CD4-positive, alpha-beta T cell (primary cell): ENCODE data around the gene UBQLN4. TPM values are rescaled to one million over a fixed set of nuclear protein-coding genes. Genes with fewer than 3 reads are reported as not detected.

Source experiments
- ATAC-seq: fragments of 200-7000 bp; cut with Tn5 transposase; one replicate; pipeline ENCODE4 v1.10.0; 2022; ENCODE audit warnings: mild to moderate bottlenecking; ENCODE audit not compliant: poor library complexity
- CTCF ChIA-PET: fragments of 350-600 bp; sonication (Branson Sonifier 250); formaldehyde crosslinking; loops from one replicate; lab custom pipeline; 2021; ENCODE audit warnings: antibody characterized with exemption, inconsistent platforms; lab: Charles Lee
- POLR2A ChIA-PET: fragments of 350-600 bp; sonication (Branson Sonifier 250); formaldehyde crosslinking; loops from one replicate; lab custom pipeline; 2021; ENCODE audit warnings: antibody characterized with exemption, inconsistent platforms; lab: Charles Lee
- DNase-seq, 14 experiments: peaks; one replicate each; pipeline ENCODE4 v3.0.0-alpha.2; 2013 to 2020; ENCODE audit warnings: mixed read lengths in 2 of 14
- H3K27ac ChIP-seq, 2 donors: one replicate each; pipeline versions ENCODE4 v1.5.1 to v1.7.0; 2013; ENCODE audit warnings: low read length in 2 of 2, low read depth in 1 of 2, mild to moderate bottlenecking in 1 of 2
- H3K27me3 ChIP-seq, 2 experiments: 1 replicate in 1 of 2; 2 replicates in 1 of 2; pipeline versions ENCODE4 v1.6.1 to v1.7.0; 2013; ENCODE audit warnings: low read length in 2 of 2, control low read depth in 1 of 2, mild to moderate bottlenecking in 1 of 2, moderate library complexity in 1 of 2; ENCODE audit not compliant: insufficient read depth in 2 of 2, control insufficient read depth in 1 of 2
- H3K36me3 ChIP-seq: one replicate; pipeline ENCODE4 v1.6.1; 2013; ENCODE audit warnings: low read length, control low read depth; ENCODE audit not compliant: insufficient read depth
- H3K4me1 ChIP-seq: one replicate; pipeline ENCODE4 v1.6.1; 2013; ENCODE audit warnings: low read length, control low read depth; ENCODE audit not compliant: insufficient read depth
- H3K4me3 ChIP-seq: one replicate; pipeline ENCODE4 v1.5.1; 2013; ENCODE audit warnings: mild to moderate bottlenecking, low read length, moderate library complexity
- H3K9me3 ChIP-seq, 2 experiments: 1 replicate in 1 of 2; 2 replicates in 1 of 2; pipeline versions ENCODE4 v1.6.1 to v1.7.0; 2013; ENCODE audit warnings: low read length in 2 of 2, mild to moderate bottlenecking in 2 of 2, control low read depth in 1 of 2, moderate library complexity in 1 of 2; ENCODE audit not compliant: control insufficient read depth in 1 of 2, insufficient read depth in 1 of 2
- H3K27ac Mint-ChIP-seq: one replicate; pipeline ENCODE4 v1.8.0; 2020; ENCODE audit warnings: mixed read lengths
- H3K27me3 Mint-ChIP-seq: one replicate; pipeline ENCODE4 v1.8.0; 2021; ENCODE audit warnings: mixed read lengths
- H3K36me3 Mint-ChIP-seq: one replicate; pipeline ENCODE4 v1.8.0; 2021; ENCODE audit warnings: low read depth, mixed read lengths
- H3K4me1 Mint-ChIP-seq: one replicate; pipeline ENCODE4 v1.8.0; 2021; ENCODE audit warnings: low read depth, mixed read lengths
- H3K4me3 Mint-ChIP-seq: one replicate; pipeline ENCODE4 v1.8.0; 2020; ENCODE audit warnings: mild to moderate bottlenecking, mixed read lengths
- H3K9me3 Mint-ChIP-seq: one replicate; pipeline ENCODE4 v1.8.0; 2020; ENCODE audit warnings: mixed read lengths
- CTCF ChIP-seq: fragments of 200-600 bp; IDR thresholded peaks from one replicate; pipeline ENCODE4 v1.8.0; 2022; ENCODE audit warnings: antibody characterized with exemption, mild to moderate bottlenecking
- intact Hi-C, 2 experiments: fragments of 100-400 bp; cut with DNase I in 1 of 2; cut with micrococcal nuclease in 1 of 2; formaldehyde crosslinking; loops; one replicate each; pipeline versions ENCODE4 v1.15.1 to v1.9.0; 2023 to 2025; cut with DNase I, micrococcal nuclease
- total RNA-seq, 174 experiments: library from RNA in 2 of 174; stranded (reverse) in 2 of 174; gene quantifications; one replicate each; pipeline ENCODE4 v1.2.3 and lab custom pipeline; 2021 to 2026

Gene UBQLN4
- total RNA-seq, 2 experiments from 2014 or later, result 10.6 to 11.9 TPM

GRCh38 chr1:156056326-156056849, 2.8 kb upstream of the UBQLN4 start:
- Histone ChIP-seq H3K4me3 (no peak overlapping the region), H3K27ac (no peak overlapping the region), H3K27me3 (no peaks in the 10 kb centered on the region), H3K36me3 (peaks cover 8% of the 10 kb centered on the region), H3K4me1 (peaks cover 34% of the 10 kb centered on the region), H3K9me3 (peaks cover 0 to 6% of the 10 kb centered on the region in 2 experiments)
- ChIA-PET CTCF (interaction anchor here (1.0 kb wide), 1 partner anchor 9 kb away, joined by 3 read pairs; no protein-coding TSS in a partner anchor), POLR2A (no interaction called here)
- no peak for TF ChIP-seq CTCF
- no peaks in the 10 kb centered on the region for H3K9me3 Mint-ChIP-seq
- peaks cover 36% of the 10 kb centered on the region for H3K4me1 Mint-ChIP-seq
- intact Hi-C loops, result loop anchor here in 1 of 2 experiments (5.0 to 10.0 kb wide), 2 partner anchors 144 to 782 kb away; partner anchors contain the start of genes CLK2, HCN3 and RIT1
- H3K4me3 Mint-ChIP-seq, result peak overlapping the region; percentile 43
- DNase-seq (no peak), ATAC-seq (no peak)
- H3K27me3 Mint-ChIP-seq, result no peaks in the 10 kb centered on the region
- peaks cover 19% of the 10 kb centered on the region for H3K36me3 Mint-ChIP-seq
- H3K27ac Mint-ChIP-seq, result no peak overlapping the region

GRCh38 chr1:156055281-156056048, 1.9 kb upstream of the UBQLN4 start:
- Mint-ChIP-seq H3K27ac (peak overlapping the region; percentile 89), H3K27me3 (no peaks in the 10 kb centered on the region), H3K4me3 (peak overlapping the region; percentile 94), H3K36me3 (peaks cover 19% of the 10 kb centered on the region), H3K4me1 (peaks cover 40% of the 10 kb centered on the region), H3K9me3 (no peaks in the 10 kb centered on the region)
- peaks cover 0 to 6% of the 10 kb centered on the region in 2 experiments for H3K9me3 ChIP-seq
- intact Hi-C loops, result loop anchor here (2.0 to 10.0 kb wide), 3 partner anchors 35 to 781 kb away; partner anchors contain the start of genes CLK2 (in 1 of the 2), HCN3 (in 1 of the 2), RIT1 (in 1 of the 2) and SSR2 (in 1 of the 2)
- peak overlapping the region; percentile 100 for H3K4me3 ChIP-seq
- ATAC-seq (no peak), DNase-seq (peak in 1 of 14 experiments; percentile 13)
- H3K4me1 ChIP-seq, result peaks cover 34% of the 10 kb centered on the region
- CTCF ChIA-PET, result interaction anchor here (1.0 kb wide), 1 partner anchor 10 kb away, joined by 3 read pairs; no protein-coding TSS in a partner anchor
- H3K27ac ChIP-seq, result peak overlapping the region in 1 of 2 donors; percentile 82
- peaks cover 8% of the 10 kb centered on the region for H3K36me3 ChIP-seq
- no peaks in the 10 kb centered on the region for H3K27me3 ChIP-seq
- TF ChIP-seq CTCF, result no peak
- POLR2A ChIA-PET, result no interaction called here

- no peaks in the 10 kb centered on the region for H3K27me3 Mint-ChIP-seq
Observed at GRCh38 chr1:156054500-156055280, 1.1 kb upstream of the UBQLN4 start, which contains the start of gene LAMTOR2. LAMTOR2 (plus strand) TSS chr1:156054782; CDS start chr1:156054890, 108 bp downstream.

More at GRCh38 chr1:156054500-156055280, 1.1 kb upstream of the UBQLN4 start, which contains the start of gene LAMTOR2:
- Mint-ChIP-seq H3K4me1 (peaks cover 40% of the 10 kb centered on the region), H3K36me3 (peaks cover 23% of the 10 kb centered on the region), H3K27ac (peak within 1 kb of the TSS; percentile 89), H3K9me3 (no peaks in the 10 kb centered on the region), H3K4me3 (peak within 1 kb of the TSS; percentile 94)
- Histone ChIP-seq H3K9me3 (peaks cover 0 to 6% of the 10 kb centered on the region in 2 experiments), H3K27me3 (no peaks in the 10 kb centered on the region), H3K27ac (peak within 1 kb of the TSS; percentile 82 to 87), H3K36me3 (peaks cover 12% of the 10 kb centered on the region), H3K4me1 (peaks cover 34% of the 10 kb centered on the region), H3K4me3 (peak within 1 kb of the TSS; percentile 100)
- ATAC-seq, result peak; percentile 83
- intact Hi-C loops, result loop anchor here (1.0 to 10.0 kb wide), 10 partner anchors 28 to 780 kb away; partner anchors contain the start of genes CLK2 (in 1 of the 2), GON4L (in 1 of the 2), HCN3 (in 1 of the 2) and KHDC4 (in 1 of the 2)
- POLR2A ChIA-PET, result no interaction called here
- TF ChIP-seq CTCF, result no peak
- CTCF ChIA-PET, result interaction anchor here (2.2 kb wide), 1 partner anchor 34 kb away, joined by 16 read pairs; the partner anchor contains the start of gene SSR2
- peak; percentile 86 to 97 (median 94) for DNase-seq
